Measurements from ENCODE around the gene IDI2. TPM values are rescaled to one million over a fixed set of nuclear protein-coding genes. Genes with fewer than 3 reads are reported as not detected.

IDI2 gene
- total RNA-seq, 4 donors from 2014 or later, result not detected

GRCh38 chr10:1036341-1036791 lies 10.7 kb upstream of the IDI2 start:
- Histone ChIP-seq H3K36me3 (peaks cover 3 to 40% of the 10 kb centered on the region in 2 donors), H3K4me1 (no peaks in the 10 kb centered on the region), H3K9me3 (no peaks in the 10 kb centered on the region), H3K27me3 (no peaks in the 10 kb centered on the region), H3K4me3 (no peak overlapping the region), H3K27ac (no peak overlapping the region)
- ATAC-seq, result no peak
- WGBS, 2 donors (ENCODE audit: low coverage in 1 of 2), result 86% methylated on average over 10 of the region's 14 CpGs; no CpG with 5 or more reads in 1 of the 2 donors
- no peak for TF ChIP-seq POLR2AphosphoS5 (IDR thresholded peaks at IDR 0.05)
- no peak for TF ChIP-seq CTCF (IDR thresholded peaks at IDR 0.05)
- no peak for TF ChIP-seq EP300 (IDR thresholded peaks at IDR 0.05)

DNA sequence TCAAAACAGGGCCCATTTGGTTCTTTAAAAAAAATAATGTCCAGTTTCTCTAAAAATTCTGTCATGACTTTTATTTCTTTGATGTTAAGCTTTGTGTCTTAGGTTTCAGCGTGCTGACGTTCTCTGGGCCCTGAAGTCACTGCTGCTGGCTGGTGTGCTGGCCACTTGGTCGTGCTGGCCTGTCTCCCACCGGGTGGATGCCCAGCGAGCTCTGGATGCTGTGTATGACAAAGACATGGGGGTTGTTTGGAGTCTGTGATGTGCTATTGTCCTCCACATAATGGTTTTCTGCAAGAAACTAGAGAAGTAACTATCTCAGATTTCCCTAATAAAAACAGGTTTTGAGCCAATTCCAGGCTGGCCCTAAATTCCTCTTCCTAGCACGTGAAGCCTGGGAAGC lies 9.5 kb upstream of the IDI2 start:
- Histone ChIP-seq H3K4me3 (no peak overlapping the region), H3K27ac (peak overlapping the region in 1 of 4 donors; percentile 40), H3K36me3 (peaks cover 0 to 28% of the 10 kb centered on the region in 2 donors), H3K9me3 (no peaks in the 10 kb centered on the region), H3K4me1 (no peaks in the 10 kb centered on the region), H3K27me3 (no peaks in the 10 kb centered on the region)
- 14 to 67% methylated on average over 1 of the region's 6 CpGs for WGBS, 2 donors (ENCODE audit: low coverage in 1 of 2)
- no peak for ATAC-seq
- TF ChIP-seq POLR2A (IDR thresholded peaks at IDR 0.05) (no peak), POLR2AphosphoS5 (IDR thresholded peaks at IDR 0.05) (no peak), EP300 (IDR thresholded peaks at IDR 0.05) (no peak), CTCF (IDR thresholded peaks at IDR 0.05) (no peak)

GRCh38 chr10:1034758-1035157 lies 9.1 kb upstream of the IDI2 start:
- Histone ChIP-seq H3K9me3 (no peaks in the 10 kb centered on the region), H3K27ac (no peak overlapping the region), H3K4me3 (no peak overlapping the region), H3K4me1 (no peaks in the 10 kb centered on the region), H3K36me3 (peaks cover 0 to 24% of the 10 kb centered on the region in 2 donors), H3K27me3 (no peaks in the 10 kb centered on the region)
- no peak for ATAC-seq
- no peak for TF ChIP-seq POLR2AphosphoS5 (IDR thresholded peaks at IDR 0.05)
- no peak for TF ChIP-seq EP300 (IDR thresholded peaks at IDR 0.05)
- TF ChIP-seq CTCF (IDR thresholded peaks at IDR 0.05), result no peak
- no peak for TF ChIP-seq POLR2A (IDR thresholded peaks at IDR 0.05)
- 59 to 90% methylated on average over 3 of the region's 3 CpGs for WGBS, 2 donors (ENCODE audit: low coverage in 1 of 2)

GRCh38 chr10:1033601-1034000 lies 7.9 kb upstream of the IDI2 start:
- WGBS, 2 donors (ENCODE audit: low coverage in 1 of 2), result 100% methylated on average over 1 of the region's 1 CpG; no CpG with 5 or more reads in 1 of the 2 donors
- Histone ChIP-seq H3K4me1 (no peaks in the 10 kb centered on the region), H3K4me3 (no peak overlapping the region), H3K9me3 (no peaks in the 10 kb centered on the region), H3K27me3 (no peaks in the 10 kb centered on the region), H3K36me3 (peaks cover 0 to 15% of the 10 kb centered on the region in 2 donors), H3K27ac (no peak overlapping the region)
- ATAC-seq, result no peak
- TF ChIP-seq POLR2AphosphoS5 (IDR thresholded peaks at IDR 0.05), result no peak
- TF ChIP-seq POLR2A (IDR thresholded peaks at IDR 0.05), result no peak
- no peak for TF ChIP-seq EP300 (IDR thresholded peaks at IDR 0.05)
- no peak for TF ChIP-seq CTCF (IDR thresholded peaks at IDR 0.05)

- Histone ChIP-seq H3K27me3 (no peaks in the 10 kb centered on the region), H3K4me3 (no peak overlapping the region), H3K27ac (no peak overlapping the region), H3K9me3 (no peaks in the 10 kb centered on the region), H3K36me3 (no peaks in the 10 kb centered on the region), H3K4me1 (no peaks in the 10 kb centered on the region)
- no peak for TF ChIP-seq POLR2A (IDR thresholded peaks at IDR 0.05)
- TF ChIP-seq EP300 (IDR thresholded peaks at IDR 0.05), result no peak
- TF ChIP-seq POLR2AphosphoS5 (IDR thresholded peaks at IDR 0.05), result no peak
- TF ChIP-seq CTCF (IDR thresholded peaks at IDR 0.05), result no peak
- no peak for ATAC-seq
- 94 to 96% methylated on average over 5 to 6 of the region's 7 CpGs for WGBS, 2 donors (ENCODE audit: low coverage in 1 of 2)
Measured at GRCh38 chr10:1029838-1030237, 4.2 kb upstream of the IDI2 start.

Measured in gastroesophageal sphincter (tissue), 4 donors.